Umbilical cord (tissue), 2 donors: ENCODE measurements around the gene LRRC32. TPM values are rescaled to one million over a fixed set of nuclear protein-coding genes. Genes with fewer than 3 reads are reported as not detected.

Experiments used
- DNase-seq: peaks from one replicate; pipeline ENCODE4 v3.0.0-alpha.2; 2015; ENCODE audit warnings: low spot score
- total RNA-seq: library from RNA; depleted of rRNA; stranded (reverse); fragments of >200 nt; gene quantifications from one replicate; pipeline ENCODE4 v1.2.3, GENCODE V29; 2014; ENCODE audit warnings: low replicate concordance; ENCODE audit not compliant: insufficient read depth

The LRRC32 gene
- total RNA-seq, 1 donor from 2014 or later: 47.2 TPM

DNA sequence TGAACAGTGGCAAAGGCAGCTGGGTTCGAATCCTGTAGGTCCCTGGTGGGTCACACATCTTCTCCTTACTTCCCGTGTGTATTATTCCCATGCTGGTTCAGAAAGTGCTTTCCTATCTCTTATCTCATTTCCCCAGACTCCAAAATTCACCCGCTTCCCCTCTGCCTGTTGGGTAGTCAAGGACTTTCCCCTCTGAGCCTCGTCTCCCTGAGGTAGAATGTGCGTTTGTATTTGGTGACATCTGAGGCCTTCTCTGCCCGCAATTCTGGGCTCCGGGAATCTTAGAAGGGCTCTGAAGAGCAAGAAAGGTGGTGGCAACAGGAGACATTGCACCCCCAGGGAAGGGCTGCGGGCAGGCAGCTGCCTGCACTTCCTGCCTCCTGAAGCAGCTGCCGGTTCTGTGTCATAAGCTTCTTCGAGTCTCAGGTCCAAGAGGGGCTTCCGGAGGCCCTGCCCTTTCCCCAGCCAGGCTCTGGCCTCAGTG is 5.9 kb downstream of the LRRC32 start:
- DNase-seq: no peak

DNA sequence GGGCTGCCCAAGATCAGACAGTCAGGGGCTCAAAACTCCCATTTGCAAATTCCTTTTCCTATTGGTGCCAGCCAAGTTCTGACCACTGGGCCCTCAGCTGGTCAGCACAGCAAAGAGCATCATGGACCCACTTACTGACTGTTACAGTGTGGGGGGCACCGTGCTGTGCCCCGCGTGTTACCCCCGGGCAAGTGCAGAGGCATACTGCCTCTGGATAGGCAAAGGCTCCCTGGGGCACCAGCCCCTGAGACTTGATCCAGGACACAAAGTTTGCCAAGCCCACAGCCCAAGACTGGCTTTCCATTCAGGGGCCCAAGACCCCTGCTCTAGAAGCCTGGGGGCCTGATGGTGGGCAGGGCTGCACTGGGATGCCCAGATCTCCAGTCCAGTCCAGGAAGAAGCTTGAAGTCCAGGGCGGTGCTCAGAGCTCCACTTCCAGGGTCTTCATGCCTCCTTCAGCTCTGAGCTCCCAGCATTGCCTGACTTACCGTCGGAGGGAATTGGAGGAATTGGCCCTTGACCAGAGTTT is 6.6 kb downstream of the LRRC32 start:
- DNase-seq: no peak

DNA sequence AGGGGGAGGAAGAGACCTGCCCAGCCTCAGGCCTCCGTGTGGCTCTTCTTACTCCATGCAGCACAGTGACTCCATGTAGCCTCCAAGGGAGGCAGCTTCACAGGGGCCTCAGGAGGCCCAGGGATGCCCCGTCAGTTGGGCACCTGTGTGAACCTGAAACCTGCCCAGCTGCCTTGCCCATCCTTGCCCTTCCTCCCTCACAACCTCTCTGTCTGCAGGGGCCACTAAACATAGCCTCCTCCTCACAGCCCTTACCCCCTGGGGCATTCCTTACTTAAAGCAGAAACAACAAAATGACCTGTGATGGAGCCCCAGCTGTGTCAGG is 7.1 kb downstream of the LRRC32 start:
- DNase-seq: no peak

DNA sequence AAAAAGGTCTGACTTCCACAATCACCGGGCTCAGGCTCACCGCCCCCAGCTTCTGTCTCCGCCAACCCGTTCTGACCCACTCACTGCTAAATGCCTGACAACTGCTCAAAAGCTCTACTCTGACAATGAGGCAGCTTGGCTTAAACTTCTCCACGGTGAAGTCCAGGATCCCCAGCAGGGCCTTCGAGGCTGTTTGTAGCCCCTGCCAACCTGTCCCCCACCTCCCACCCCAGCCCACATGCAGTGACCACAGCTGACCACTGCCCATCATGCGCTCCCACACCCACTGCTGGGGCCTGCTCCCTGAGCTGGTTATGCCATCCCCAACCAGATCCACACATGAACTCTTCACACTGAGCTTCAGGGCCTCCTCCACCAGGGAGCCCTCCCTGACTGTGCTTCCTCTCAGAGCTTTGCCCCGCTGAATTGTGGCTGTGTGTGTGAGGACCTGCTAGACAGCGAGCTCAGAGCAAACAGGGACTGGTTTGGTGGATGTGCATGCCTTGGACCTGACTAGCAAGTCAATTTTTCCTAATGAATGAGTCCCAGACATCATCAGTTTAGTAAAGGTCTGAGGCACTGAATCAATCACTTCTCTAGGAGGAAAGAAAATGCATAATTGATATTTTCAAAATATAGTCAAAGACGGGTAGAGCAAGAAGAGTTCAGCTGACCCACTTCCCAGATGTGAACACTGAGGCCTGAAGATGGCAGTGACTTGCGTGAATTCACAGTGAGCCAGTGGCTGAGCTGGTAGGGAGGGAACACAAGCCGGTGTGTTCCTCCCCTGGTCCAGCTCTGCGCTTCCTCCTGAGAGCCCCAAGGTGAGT is 7.7 kb downstream of the LRRC32 start:
- no peak for DNase-seq

DNA sequence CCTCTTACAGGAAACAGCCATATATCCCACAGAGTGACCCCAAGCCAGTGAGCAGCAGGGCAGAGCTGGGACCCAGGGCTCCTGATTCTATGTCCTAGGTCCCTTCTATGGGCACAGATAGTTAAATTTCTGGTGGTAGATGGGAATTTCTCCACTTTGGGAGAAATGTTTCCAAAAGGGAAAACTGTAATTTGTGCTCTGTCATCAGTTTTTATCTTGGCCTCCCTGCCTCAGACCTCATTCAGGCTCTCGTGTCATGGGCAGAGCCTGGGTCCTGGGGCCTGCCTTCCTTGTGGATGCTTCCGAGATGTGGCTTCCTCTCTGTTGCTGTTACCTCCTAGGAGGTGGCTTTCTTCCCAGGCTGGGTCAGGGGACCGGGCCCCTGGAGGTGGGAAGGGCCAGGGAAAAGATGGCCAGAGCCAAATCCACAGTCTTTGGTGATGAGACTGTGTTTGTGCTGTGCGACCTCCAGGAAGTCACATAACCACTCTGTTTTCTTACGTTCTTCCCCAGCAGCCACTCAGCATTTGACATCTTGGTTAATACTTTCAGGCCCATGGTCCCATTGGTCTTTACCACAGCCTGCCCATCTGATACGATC is 8.6 kb downstream of the LRRC32 start:
- no peak for DNase-seq

DNA sequence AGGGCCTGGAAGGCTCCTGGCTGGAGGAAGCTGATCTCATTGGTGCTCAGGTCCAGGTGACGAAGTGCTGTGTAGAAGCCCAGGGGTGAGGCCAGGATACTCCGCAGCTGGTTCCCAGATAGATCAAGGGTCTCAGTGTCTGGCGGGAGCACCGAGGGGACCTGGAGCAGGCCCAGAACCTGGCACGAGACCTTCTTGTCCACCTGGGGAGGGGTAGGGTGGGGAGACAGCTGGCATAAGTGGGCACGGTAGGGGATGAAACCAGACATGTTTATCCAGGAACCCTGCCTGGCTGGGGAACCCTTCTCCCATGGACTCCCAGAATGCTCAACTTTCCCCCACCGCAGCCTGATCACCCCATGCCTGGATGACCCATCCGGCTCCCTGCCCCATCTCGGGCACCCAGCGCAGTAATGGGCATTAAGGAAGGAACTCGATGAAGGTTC is 9.2 kb downstream of the LRRC32 start:
- DNase-seq: no peak

DNA sequence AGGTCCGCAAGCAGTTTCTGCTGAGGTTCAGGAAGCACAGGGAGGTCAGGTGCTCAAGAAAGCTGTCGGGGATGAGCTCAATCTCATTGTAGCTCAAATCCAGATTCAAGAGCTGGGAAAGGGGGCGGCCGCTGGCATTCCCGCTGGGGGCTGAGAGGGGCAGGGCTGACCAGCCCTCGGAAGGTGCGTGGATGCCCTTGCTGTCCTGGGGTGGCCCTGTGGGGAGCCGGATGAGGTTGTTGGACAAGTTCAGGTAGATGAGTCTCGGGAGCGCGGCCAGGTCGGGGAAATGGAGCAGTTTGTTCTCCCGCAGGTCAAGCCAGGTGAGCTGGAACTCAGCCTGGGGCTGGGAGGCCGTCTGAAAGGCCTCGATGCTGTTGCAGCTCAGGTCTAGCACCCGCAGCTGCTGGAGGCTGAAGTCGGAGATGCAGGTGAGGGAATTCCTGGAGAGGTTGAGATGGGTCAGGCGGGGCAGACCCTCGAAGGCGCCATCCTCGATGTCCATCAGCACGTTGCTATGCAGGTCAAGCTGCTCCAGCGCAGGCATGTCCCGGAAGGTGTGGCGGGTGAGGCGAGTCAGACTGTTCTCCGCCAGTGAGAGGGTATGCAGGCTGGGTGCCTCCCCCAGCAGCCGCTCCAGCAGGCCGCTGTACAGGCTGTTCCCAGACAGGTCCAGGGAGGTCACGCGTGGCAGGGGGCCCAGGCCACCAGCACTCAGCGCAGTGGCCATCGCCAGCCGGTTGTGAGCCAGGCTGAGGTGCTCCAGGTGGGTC is 9.8 kb downstream of the LRRC32 start:
- no peak for DNase-seq

DNA sequence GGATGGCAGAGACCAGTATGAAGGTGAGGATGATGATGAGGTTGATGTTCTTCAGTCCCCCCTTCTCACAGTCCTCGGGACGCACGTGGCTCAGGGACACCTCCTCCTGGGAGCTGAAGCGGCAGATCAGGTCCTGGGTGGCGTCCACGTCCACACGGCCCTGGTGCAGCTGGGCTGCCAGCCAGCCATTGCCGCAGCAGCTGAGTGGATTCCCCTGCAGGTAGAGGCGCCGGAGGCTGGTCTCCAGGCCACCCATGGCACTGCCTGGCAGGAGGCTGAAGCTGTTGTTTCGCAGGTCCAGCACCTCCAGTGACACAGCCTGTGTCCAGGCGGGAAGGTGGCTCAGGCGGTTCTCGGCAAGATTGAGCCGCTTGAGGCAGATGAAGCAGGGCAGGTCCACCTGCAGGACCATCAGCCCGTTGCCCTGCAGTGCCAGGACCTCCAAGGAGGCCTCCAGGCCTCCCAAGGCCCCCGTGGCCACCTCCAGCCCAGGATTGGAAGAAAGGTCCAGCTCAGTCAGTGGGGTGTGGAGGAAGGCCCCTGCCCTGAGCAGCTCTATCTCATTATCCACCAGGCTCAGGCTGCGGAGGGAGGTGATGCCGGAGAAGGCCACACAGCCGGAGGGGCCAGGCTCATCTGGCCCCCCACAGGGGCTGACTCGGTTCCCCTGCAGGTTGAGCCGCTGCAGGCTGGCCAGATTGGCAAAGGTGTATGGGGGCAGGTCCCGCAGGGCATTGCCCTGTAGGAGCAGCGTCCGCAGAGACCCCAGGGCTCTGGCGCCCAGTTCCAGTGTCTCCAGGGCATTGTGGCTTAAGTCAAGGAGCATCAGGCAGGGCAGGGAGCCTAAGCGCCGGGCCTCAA is 10.6 kb downstream of the LRRC32 start:
- no peak for DNase-seq

DNA sequence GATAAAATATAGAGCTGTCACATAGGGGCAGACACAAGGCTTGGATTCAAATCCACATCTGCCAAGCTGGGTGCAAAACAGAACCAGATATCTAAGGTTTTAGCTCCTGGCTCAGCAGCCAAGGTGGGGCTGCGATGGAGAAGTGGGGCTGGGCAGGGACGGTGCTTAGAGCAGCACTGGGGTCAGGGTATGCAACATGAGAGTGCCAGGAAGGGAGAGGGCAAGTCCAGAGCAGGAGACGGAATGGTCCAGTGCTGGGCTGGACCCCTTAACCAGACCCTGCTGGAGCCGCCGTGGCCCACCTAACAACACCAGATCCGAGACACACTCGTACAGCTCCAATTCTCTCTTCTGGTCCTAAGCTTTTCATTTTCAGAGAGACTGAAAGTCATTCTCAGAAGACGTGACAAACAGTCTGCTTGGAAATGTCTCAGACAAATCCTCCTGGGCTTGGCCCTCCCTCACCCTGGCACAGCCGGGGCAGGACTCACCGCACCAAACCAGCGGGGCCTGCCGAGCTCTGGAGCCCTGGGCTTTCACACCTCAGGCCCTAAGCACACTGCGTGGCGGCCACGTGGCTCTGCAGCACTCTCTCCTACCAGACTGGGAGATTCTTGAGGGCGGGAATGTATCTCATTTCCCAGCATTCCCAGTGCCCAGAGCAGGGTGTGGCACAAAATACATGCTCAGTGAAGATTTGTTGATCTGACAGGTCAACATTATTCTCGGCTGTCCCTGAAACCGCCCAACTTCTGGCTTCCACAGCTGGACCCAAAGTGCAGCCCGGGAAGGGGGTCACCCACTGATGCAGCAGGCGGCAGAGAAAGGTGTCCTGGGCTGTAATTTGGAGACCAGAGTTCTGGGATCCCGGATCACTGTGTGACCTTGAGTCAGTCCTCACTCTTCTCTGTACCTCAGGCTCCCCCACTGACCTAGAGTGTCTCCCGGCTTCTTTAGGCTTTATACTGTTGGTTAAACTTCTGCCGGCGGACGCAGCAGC is 11.6 kb downstream of the LRRC32 start:
- no peak for DNase-seq

DNA sequence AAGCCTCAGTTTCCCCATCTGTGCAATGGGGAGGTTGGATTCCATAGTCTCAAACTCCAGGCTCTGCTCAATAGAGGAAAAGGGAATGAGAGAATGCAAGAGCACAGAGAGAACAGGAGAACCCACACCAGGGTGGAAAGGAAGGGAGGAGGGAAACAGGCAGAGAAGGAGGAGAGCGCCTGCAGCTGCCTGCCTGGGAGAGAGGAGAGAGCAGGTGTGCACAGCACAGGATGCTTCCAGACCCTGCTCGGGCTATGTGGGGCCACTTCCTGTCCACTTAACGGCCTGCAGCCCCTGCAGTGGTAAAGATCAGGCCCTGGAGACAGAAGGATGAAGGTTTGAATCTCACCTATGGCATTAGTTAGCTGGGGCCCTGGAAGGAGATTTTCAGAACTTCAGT is 12.3 kb downstream of the LRRC32 start:
- DNase-seq: no peak

DNA sequence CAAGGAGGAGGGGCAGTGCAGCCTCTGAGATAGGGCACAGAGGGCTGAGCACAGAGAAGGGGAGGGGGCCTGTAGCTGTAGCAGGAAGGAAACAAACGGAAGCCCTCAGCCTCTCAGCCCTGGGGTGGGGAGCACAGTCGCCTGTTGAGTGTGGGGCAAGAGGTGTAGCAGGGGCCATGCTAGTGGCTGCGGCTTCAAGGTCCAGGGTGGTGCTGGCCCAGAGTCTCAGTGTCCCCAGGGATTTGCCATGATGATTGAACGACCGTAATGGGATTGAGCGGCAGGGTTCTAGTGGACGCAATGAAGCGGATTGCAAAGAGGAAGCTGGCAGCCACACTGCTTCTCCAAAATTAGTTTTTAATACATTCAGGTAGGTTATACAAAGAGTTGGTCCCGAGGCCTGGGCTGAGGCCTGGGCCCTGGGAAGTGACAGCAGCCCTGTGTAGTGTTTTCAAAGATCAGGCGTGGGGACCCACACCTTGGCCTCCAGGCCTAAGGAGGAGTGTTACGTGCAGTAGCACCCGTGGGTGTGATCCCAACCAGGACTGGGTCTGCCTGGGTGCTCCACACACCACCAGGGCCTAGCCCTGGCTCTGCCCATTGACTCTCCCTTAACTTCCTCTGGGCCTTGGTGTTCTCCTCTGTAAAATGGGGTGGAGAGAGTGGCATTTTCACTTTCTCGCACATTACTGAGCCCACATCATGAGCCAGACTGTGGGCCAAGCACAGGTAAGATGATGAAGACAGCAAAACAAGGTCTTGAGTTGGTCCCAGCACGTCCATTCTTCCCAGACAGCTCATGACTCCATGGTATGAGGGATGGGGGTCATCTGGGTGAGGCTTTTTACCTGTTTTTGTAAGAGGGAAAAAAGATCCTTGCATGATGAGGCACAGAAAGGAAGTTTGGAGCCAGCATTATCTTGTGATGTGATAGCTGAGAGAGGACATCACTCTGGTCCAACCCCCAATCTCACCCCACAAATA is 13.1 kb downstream of the LRRC32 start:
- DNase-seq: no peak

DNA sequence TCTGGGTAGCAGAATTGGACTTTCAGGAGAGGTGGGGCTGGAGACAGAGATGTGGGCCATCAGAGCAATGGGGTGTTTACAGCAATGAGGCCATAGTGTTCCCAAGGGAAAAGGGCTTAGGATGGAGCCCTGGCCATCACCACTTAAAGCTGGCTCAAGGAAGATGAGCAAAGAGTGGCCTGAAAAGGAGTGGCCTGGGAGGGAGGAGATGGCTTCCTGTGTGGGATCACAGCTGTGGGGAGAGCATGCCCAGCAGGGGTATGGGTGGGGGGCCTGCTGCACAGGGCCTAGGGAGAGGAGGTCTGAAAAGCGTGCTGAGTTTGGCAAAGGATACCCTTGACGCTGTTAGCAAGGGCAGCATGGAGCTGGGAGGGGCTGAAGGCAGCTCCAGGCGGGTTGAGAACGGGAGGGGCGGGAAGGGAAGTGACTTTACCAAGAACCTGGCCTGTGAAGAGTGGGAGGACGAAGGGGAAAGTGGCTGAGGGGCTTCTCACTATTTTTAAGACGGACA is 13.9 kb downstream of the LRRC32 start:
- DNase-seq: peak; percentile 73

DNA sequence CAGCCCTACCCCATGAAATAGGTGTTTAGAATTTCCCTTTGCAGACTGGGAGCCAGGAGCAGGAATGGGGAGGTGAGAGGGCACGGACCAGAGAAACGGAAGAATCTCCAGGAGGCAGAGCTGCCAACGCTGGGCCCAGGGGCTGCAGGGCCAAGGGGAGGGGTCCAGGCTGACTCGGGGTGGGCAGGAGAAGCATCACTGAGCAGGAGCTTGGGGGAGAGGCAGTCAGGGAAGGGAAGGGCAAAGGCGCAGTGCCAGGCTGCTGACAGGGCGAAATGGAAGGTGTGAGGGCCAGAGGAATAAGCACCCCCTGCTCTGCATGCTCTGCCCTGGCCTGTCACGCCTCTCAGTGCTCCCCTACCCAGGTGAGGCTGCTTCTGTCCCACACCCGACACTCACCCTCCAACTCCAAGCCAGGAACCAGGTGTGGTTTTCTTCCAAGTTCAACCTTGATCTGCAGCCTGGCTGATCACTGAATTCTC is 14.5 kb downstream of the LRRC32 start:
- DNase-seq: no peak

DNA sequence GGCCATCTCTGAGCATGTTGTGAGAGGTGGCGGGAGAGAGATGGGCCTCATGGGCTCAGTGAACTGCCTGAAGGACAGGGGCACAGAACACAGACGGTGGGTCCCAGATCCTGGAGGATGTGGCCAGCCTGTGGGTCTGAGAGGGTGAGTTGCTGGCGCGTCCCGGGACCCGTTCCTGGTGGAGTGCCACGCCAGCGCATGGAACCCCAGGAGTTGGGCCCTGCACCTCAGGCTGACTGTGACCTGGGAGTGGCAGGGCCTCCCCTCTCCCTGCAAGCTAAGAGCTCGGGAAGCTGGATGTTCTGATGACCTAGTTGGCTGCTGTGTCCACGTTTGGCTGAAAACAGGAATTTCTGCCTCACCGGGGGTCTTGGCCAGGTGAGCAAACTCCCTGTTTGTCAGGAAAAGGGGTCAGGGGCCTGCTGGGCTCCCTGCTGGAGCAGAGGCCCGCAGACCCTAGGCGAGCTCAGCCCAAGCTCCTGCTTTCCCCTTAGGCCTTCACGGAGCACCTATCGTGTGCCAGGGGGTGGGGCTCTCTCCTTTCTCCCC is 15.0 kb downstream of the LRRC32 start:
- DNase-seq: no peak

DNA sequence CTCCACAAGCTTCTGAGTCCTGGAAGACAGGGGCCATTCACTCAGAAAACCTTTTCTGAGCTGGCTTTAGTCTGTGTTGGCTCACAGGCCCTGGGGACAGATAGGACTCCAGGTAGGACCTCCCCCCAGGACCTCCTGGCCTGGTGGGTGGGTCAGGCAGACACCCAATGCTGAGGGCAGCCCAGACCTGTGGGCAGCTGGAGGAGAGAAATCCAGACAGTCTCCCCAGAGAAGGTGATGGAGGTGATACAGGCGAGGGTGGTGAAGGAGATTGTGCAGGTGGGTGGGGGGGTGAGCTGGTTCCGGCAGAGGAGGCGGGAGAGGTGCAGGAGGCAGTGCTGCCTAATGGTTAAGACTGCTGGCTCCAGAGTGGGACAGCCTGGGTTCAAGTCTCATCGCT is 15.6 kb downstream of the LRRC32 start:
- DNase-seq: no peak

DNA sequence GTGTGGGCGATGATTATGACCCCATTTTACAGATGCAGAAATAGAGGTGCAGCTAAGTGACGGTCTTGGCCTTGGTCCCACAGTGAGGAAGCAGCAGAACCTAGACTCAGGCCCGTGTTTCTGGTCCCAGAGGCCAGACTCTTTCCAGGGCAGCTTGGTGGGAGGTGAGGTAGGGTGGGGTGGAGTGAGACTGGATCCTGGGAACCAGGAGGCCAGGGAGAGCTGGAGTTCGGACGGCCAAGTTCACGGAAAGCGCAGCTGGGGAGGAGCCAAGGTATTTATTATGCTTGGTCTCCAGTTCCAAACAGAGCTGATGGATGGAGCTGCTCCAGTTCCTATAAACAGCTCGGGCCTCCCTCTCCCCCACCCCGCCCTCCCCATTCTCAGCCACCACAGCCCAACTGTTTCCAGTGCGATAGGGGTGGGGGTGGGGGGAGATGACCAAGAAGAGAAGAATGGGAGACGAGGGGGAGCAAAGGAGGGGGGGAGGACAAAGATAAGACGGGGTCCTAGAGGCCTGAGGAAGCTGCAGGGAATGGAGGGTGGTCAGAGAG is 16.2 kb downstream of the LRRC32 start:
- peak; percentile 92 for DNase-seq

DNA sequence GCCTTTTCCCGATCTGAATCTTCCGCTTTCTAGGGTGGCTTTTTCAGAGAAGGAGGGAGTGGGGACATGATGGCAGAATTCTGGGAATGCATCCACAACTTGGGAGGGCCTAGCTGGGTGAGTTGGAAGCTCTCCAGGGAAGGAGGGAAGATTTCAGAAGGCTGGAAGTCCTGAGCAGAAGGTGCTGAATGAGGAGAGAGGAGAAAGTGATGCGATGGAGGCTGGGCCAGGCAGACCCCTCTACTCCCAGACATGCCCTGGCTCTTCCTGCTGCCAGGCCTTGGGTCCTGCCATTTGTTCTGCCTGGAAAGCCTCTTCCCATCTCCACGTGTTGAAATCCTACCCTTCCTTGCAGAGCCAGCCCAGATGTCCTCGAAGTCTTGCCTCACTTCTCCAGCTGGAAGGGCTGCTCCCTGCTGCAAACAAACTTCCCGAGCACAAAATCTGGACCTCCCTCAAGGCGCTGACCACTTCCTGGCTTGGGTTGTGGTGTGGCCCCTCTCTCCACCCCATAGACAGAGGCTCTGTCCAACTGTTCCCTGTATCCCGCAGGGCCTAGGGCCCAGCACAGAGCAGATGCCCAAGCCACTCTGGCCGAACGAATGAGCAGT is 16.8 kb downstream of the LRRC32 start:
- peak; percentile 88 for DNase-seq
